CD4-positive, alpha-beta T cell (primary cell): Measurements from ENCODE around the gene COPZ1. TPM values are rescaled to one million over a fixed set of nuclear protein-coding genes. Genes with fewer than 3 reads are reported as not detected.

Experiments used
- ATAC-seq: fragments of 200-7000 bp; cut with Tn5 transposase; one replicate; pipeline ENCODE4 v1.10.0; 2022; ENCODE audit warnings: mild to moderate bottlenecking; ENCODE audit not compliant: poor library complexity
- CTCF ChIA-PET: fragments of 350-600 bp; sonication (Branson Sonifier 250); formaldehyde crosslinking; loops from one replicate; lab custom pipeline; 2021; ENCODE audit warnings: antibody characterized with exemption, inconsistent platforms; lab: Charles Lee
- POLR2A ChIA-PET: fragments of 350-600 bp; sonication (Branson Sonifier 250); formaldehyde crosslinking; loops from one replicate; lab custom pipeline; 2021; ENCODE audit warnings: antibody characterized with exemption, inconsistent platforms; lab: Charles Lee
- DNase-seq, 14 experiments: peaks; one replicate each; pipeline ENCODE4 v3.0.0-alpha.2; 2013 to 2020; ENCODE audit warnings: mixed read lengths in 2 of 14
- H3K27ac ChIP-seq, 2 donors: one replicate each; pipeline versions ENCODE4 v1.5.1 to v1.7.0; 2013; ENCODE audit warnings: low read length in 2 of 2, low read depth in 1 of 2, mild to moderate bottlenecking in 1 of 2
- H3K27me3 ChIP-seq, 2 experiments: 1 replicate in 1 of 2; 2 replicates in 1 of 2; pipeline versions ENCODE4 v1.6.1 to v1.7.0; 2013; ENCODE audit warnings: low read length in 2 of 2, control low read depth in 1 of 2, mild to moderate bottlenecking in 1 of 2, moderate library complexity in 1 of 2; ENCODE audit not compliant: insufficient read depth in 2 of 2, control insufficient read depth in 1 of 2
- H3K36me3 ChIP-seq: one replicate; pipeline ENCODE4 v1.6.1; 2013; ENCODE audit warnings: low read length, control low read depth; ENCODE audit not compliant: insufficient read depth
- H3K4me1 ChIP-seq: one replicate; pipeline ENCODE4 v1.6.1; 2013; ENCODE audit warnings: low read length, control low read depth; ENCODE audit not compliant: insufficient read depth
- H3K4me3 ChIP-seq: one replicate; pipeline ENCODE4 v1.5.1; 2013; ENCODE audit warnings: mild to moderate bottlenecking, low read length, moderate library complexity
- H3K9me3 ChIP-seq, 2 experiments: 1 replicate in 1 of 2; 2 replicates in 1 of 2; pipeline versions ENCODE4 v1.6.1 to v1.7.0; 2013; ENCODE audit warnings: low read length in 2 of 2, mild to moderate bottlenecking in 2 of 2, control low read depth in 1 of 2, moderate library complexity in 1 of 2; ENCODE audit not compliant: control insufficient read depth in 1 of 2, insufficient read depth in 1 of 2
- H3K27ac Mint-ChIP-seq: one replicate; pipeline ENCODE4 v1.8.0; 2020; ENCODE audit warnings: mixed read lengths
- H3K27me3 Mint-ChIP-seq: one replicate; pipeline ENCODE4 v1.8.0; 2021; ENCODE audit warnings: mixed read lengths
- H3K36me3 Mint-ChIP-seq: one replicate; pipeline ENCODE4 v1.8.0; 2021; ENCODE audit warnings: low read depth, mixed read lengths
- H3K4me1 Mint-ChIP-seq: one replicate; pipeline ENCODE4 v1.8.0; 2021; ENCODE audit warnings: low read depth, mixed read lengths
- H3K4me3 Mint-ChIP-seq: one replicate; pipeline ENCODE4 v1.8.0; 2020; ENCODE audit warnings: mild to moderate bottlenecking, mixed read lengths
- H3K9me3 Mint-ChIP-seq: one replicate; pipeline ENCODE4 v1.8.0; 2020; ENCODE audit warnings: mixed read lengths
- intact Hi-C, 2 experiments: fragments of 100-400 bp; cut with DNase I in 1 of 2; cut with micrococcal nuclease in 1 of 2; formaldehyde crosslinking; loops; one replicate each; pipeline versions ENCODE4 v1.15.1 to v1.9.0; 2023 to 2025; cut with DNase I, micrococcal nuclease
- total RNA-seq, 174 experiments: library from RNA in 2 of 174; stranded (reverse) in 2 of 174; gene quantifications; one replicate each; pipeline ENCODE4 v1.2.3 and lab custom pipeline; 2021 to 2026
- TF ChIP-seq, protein P1 (sequence below): fragments of 200-600 bp; IDR thresholded peaks from one replicate; pipeline ENCODE4 v1.8.0; 2022; ENCODE audit warnings: antibody characterized with exemption, mild to moderate bottlenecking

Gene COPZ1
- total RNA-seq, 2 experiments from 2014 or later, result 31.2 to 33.9 TPM

DNA sequence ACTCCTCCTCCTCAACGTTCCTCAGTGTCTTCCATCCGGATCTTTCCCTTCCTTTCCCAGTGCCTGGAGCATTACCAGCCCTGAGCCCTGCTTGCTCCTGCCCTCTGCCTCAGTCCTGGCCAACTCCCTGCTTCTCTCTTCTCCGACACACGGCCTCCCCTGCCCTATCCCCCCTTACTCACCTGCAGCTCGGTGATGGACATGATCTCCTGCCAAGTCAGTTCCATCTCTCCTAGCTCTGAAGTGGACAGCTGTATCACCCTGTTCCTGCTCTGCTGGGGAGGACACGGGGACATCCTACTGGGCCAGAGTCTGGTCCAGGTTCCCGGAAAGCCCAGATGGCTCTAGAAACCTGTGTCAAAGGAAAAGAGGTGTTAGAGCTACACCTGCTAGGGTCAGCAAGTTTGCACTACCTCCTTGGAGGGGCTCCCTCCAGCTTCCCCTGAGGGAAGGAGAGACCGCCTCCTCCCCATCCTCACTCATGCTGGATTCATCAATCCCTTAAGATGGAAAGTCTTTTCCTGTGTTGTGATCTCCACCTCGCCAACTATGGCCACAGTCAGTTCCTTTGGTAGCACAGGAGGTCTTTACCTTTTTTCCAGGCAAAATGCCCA, 29.9 kb upstream of the COPZ1 start:
- ATAC-seq (no peak), DNase-seq (no peak)
- ChIA-PET POLR2A (interaction anchor here (1.1 to 2.7 kb wide), 3 partner anchors 11 to 65 kb away, joined by 3 to 11 read pairs (median 5); partner anchors contain the start of gene CBX5), CTCF (interaction anchor here (0.8 to 2.3 kb wide), 7 partner anchors 8 to 74 kb away, joined by 3 to 7 read pairs (median 3); partner anchors contain the start of gene COPZ1)
- Histone ChIP-seq H3K4me3 (no peak overlapping the region), H3K9me3 (no peaks in the 10 kb centered on the region), H3K27ac (no peak overlapping the region), H3K27me3 (peaks cover 5 to 8% of the 10 kb centered on the region in 2 experiments), H3K4me1 (peaks cover 9% of the 10 kb centered on the region), H3K36me3 (no peaks in the 10 kb centered on the region)
- TF ChIP-seq, protein P1, sequence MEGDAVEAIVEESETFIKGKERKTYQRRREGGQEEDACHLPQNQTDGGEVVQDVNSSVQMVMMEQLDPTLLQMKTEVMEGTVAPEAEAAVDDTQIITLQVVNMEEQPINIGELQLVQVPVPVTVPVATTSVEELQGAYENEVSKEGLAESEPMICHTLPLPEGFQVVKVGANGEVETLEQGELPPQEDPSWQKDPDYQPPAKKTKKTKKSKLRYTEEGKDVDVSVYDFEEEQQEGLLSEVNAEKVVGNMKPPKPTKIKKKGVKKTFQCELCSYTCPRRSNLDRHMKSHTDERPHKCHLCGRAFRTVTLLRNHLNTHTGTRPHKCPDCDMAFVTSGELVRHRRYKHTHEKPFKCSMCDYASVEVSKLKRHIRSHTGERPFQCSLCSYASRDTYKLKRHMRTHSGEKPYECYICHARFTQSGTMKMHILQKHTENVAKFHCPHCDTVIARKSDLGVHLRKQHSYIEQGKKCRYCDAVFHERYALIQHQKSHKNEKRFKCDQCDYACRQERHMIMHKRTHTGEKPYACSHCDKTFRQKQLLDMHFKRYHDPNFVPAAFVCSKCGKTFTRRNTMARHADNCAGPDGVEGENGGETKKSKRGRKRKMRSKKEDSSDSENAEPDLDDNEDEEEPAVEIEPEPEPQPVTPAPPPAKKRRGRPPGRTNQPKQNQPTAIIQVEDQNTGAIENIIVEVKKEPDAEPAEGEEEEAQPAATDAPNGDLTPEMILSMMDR, result no peak
- intact Hi-C loops, result loop anchor here (1.0 to 2.0 kb wide), 3 partner anchors 66 to 73 kb away; no protein-coding TSS in a partner anchor
- Mint-ChIP-seq H3K27ac (no peak overlapping the region), H3K27me3 (peaks cover 17% of the 10 kb centered on the region), H3K9me3 (no peaks in the 10 kb centered on the region), H3K36me3 (no peaks in the 10 kb centered on the region), H3K4me3 (no peak overlapping the region), H3K4me1 (peaks cover 12% of the 10 kb centered on the region)

GRCh38 chr12:54296393-54297099, 28.4 kb upstream of the COPZ1 start:
- H3K27ac Mint-ChIP-seq, result no peak overlapping the region

DNA sequence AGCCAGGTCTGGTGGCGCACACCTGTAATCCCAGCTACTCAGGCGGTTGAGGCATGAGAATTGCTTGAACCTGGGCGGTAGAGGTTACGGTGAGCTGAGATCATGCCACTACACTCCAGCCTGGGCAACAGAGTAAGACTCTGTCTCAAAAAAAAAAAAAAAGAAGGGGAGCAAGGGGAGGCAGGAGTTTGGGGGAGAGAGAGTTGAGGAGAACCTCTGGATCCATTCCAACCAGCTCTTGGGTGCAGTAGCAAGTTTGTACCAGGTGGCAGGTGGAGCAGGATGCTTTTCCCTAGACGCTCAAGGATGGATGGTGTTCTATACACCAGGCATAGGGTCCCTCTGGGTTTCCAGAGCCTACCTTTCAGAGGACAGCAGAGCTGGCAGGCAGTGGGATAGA, 26.0 kb upstream of the COPZ1 start:
- Mint-ChIP-seq H3K4me3 (no peak overlapping the region), H3K4me1 (peaks cover 22% of the 10 kb centered on the region), H3K27ac (no peak overlapping the region), H3K9me3 (no peaks in the 10 kb centered on the region), H3K36me3 (no peaks in the 10 kb centered on the region), H3K27me3 (peaks cover 52% of the 10 kb centered on the region)
- DNase-seq (no peak), ATAC-seq (no peak)
- Histone ChIP-seq H3K27ac (no peak overlapping the region), H3K27me3 (peaks cover 23 to 33% of the 10 kb centered on the region in 2 experiments), H3K36me3 (no peaks in the 10 kb centered on the region), H3K4me3 (no peak overlapping the region), H3K9me3 (peaks cover 0 to 8% of the 10 kb centered on the region in 2 experiments), H3K4me1 (peaks cover 27% of the 10 kb centered on the region)
- ChIA-PET POLR2A (interaction anchor here (1.0 to 1.4 kb wide), 3 partner anchors 13 to 60 kb away, joined by 3 to 5 read pairs (median 4); no protein-coding TSS in a partner anchor), CTCF (interaction anchor here (1.8 kb wide), 1 partner anchor 70 kb away, joined by 5 read pairs; no protein-coding TSS in a partner anchor)
- TF ChIP-seq, protein P1, result no peak
- intact Hi-C loops, result no loop called here

More at GRCh38 chr12:54296393-54297099, 28.4 kb upstream of the COPZ1 start:
- Mint-ChIP-seq H3K4me1 (peaks cover 17% of the 10 kb centered on the region), H3K9me3 (no peaks in the 10 kb centered on the region), H3K27me3 (peaks cover 30% of the 10 kb centered on the region), H3K36me3 (no peaks in the 10 kb centered on the region), H3K4me3 (no peak overlapping the region)
- peaks cover 0 to 8% of the 10 kb centered on the region in 2 experiments for H3K9me3 ChIP-seq
- H3K4me1 ChIP-seq, result peaks cover 22% of the 10 kb centered on the region
- DNase-seq (no peak), ATAC-seq (no peak)
- intact Hi-C loops, result no loop called here
- peaks cover 20 to 23% of the 10 kb centered on the region in 2 experiments for H3K27me3 ChIP-seq
- H3K27ac ChIP-seq, result no peak overlapping the region
- H3K36me3 ChIP-seq, result no peaks in the 10 kb centered on the region
- TF ChIP-seq, protein P1, result no peak
- ChIA-PET CTCF (no interaction called here), POLR2A (interaction anchor here (0.8 kb wide), 1 partner anchor 28 kb away, joined by 4 read pairs; the partner anchor contains the start of gene COPZ1)
- no peak overlapping the region for H3K4me3 ChIP-seq
